Measurements from ENCODE around the gene PPIF.

DNA sequence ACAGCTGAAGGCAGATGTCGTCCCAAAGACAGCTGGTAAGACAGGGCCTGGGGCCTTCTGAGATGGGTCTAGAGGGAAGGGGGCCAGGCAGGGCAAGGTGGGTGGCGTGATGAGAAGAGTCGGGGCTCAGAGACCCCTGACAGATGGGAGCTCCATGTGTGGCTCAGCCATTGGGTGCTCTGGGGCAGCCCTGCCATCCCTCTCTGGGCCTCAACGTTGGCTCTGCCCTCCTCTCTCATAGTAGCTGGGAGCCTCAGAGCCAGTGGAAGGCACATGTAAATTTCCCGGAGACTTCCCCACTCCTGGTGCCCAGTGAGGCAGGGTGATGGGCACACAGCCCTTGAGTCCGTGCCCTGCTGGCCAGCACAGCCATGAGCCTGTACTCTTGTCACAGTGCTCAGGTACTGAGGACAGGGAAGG, 1.8 kb downstream of the PPIF start:
- TF ChIP-seq EZH2 (IDR thresholded peaks at IDR 0.05; ENCODE audit: borderline replicate concordance, low read length) = no peak
- TF ChIP-seq, protein P1, sequence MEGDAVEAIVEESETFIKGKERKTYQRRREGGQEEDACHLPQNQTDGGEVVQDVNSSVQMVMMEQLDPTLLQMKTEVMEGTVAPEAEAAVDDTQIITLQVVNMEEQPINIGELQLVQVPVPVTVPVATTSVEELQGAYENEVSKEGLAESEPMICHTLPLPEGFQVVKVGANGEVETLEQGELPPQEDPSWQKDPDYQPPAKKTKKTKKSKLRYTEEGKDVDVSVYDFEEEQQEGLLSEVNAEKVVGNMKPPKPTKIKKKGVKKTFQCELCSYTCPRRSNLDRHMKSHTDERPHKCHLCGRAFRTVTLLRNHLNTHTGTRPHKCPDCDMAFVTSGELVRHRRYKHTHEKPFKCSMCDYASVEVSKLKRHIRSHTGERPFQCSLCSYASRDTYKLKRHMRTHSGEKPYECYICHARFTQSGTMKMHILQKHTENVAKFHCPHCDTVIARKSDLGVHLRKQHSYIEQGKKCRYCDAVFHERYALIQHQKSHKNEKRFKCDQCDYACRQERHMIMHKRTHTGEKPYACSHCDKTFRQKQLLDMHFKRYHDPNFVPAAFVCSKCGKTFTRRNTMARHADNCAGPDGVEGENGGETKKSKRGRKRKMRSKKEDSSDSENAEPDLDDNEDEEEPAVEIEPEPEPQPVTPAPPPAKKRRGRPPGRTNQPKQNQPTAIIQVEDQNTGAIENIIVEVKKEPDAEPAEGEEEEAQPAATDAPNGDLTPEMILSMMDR (conservative IDR thresholded peaks at IDR 0.05 in 1 of 2, IDR thresholded peaks at IDR 0.05 in 1 of 2; ENCODE audit: extremely low read depth in 1 of 2, insufficient read depth in 1 of 2, low read depth in 1 of 2, low read length in 2 of 2) = no peak
